GM06990 (cell line): ENCODE measurements around the gene PAWR.

ENCODE experiments used
- DNase-seq: peaks from one replicate; pipeline ENCODE4 v3.0.0-alpha.2; 2011; ENCODE audit not compliant: insufficient read length; ENCODE audit errors: extremely low read depth
- H3K27me3 ChIP-seq: replicated peaks from 2 replicates; pipeline ENCODE4 v1.6.0; 2011; ENCODE audit warnings: low read length; ENCODE audit not compliant: control insufficient read depth, insufficient read depth
- H3K36me3 ChIP-seq: 2 replicates; pipeline ENCODE4 v1.5.1; 2011; ENCODE audit warnings: low read length; ENCODE audit not compliant: control insufficient read depth, insufficient read depth
- H3K4me3 ChIP-seq: replicated peaks from 2 replicates; pipeline ENCODE4 v1.5.1; 2011; ENCODE audit warnings: low read depth, mild to moderate bottlenecking, control low read depth, low read length
- TF ChIP-seq, protein P1 (sequence below): IDR thresholded peaks from 2 replicates; pipeline ENCODE4 v1.5.1; 2011; ENCODE audit warnings: low read length, control low read depth, mild to moderate bottlenecking, inconsistent platforms; ENCODE audit not compliant: insufficient read depth, poor library complexity, severe bottlenecking

The PAWR gene

DNA sequence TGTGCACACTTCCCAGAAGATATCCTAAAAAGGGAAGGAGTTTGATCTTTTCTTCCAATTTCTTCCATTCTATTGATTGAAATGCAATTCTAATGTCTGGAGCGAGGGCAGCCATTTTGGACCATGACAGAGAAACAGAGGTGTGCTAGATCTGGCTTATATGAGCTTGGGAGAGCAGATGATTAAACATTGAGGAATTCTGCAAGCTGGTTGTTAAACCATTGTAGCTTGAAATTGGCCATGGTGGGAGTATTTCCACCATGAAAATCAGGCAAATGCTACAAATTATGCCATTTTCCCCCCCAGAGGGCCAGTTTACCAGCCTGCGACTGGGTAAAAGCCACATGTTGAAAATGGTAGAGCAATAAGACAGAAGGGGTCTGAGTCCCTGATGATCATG lies 155.0 kb downstream of the PAWR start:
- no peaks in the 10 kb centered on the region for H3K27me3 ChIP-seq
- no peaks in the 10 kb centered on the region for H3K36me3 ChIP-seq
- H3K4me3 ChIP-seq = no peak overlapping the region
- TF ChIP-seq, protein P1, sequence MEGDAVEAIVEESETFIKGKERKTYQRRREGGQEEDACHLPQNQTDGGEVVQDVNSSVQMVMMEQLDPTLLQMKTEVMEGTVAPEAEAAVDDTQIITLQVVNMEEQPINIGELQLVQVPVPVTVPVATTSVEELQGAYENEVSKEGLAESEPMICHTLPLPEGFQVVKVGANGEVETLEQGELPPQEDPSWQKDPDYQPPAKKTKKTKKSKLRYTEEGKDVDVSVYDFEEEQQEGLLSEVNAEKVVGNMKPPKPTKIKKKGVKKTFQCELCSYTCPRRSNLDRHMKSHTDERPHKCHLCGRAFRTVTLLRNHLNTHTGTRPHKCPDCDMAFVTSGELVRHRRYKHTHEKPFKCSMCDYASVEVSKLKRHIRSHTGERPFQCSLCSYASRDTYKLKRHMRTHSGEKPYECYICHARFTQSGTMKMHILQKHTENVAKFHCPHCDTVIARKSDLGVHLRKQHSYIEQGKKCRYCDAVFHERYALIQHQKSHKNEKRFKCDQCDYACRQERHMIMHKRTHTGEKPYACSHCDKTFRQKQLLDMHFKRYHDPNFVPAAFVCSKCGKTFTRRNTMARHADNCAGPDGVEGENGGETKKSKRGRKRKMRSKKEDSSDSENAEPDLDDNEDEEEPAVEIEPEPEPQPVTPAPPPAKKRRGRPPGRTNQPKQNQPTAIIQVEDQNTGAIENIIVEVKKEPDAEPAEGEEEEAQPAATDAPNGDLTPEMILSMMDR = no peak
- no peak for DNase-seq
